Gastrocnemius medialis (tissue), 4 donors: ENCODE measurements around the gene MAPK12.

Source experiments
- POLR2A ChIP-seq, 2 donors: fragments of 450-650 bp; IDR thresholded peaks; one replicate each; pipeline ENCODE4 v1.6.1; 2017; ENCODE audit warnings: antibody characterized with exemption in 2 of 2, mild to moderate bottlenecking in 2 of 2, moderate library complexity in 2 of 2
- TF ChIP-seq, protein P1 (sequence below), 5 experiments: fragments of 450-650 bp in 3 of 5; fragments of 200-600 bp in 2 of 5; sonication (generic) in 2 of 5; IDR thresholded peaks in 4 of 5; conservative IDR thresholded peaks in 1 of 5; 1 replicate in 4 of 5; 2 replicates in 1 of 5; pipeline ENCODE4 v1.5.1; 2016 to 2019; ENCODE audit warnings: antibody characterized with exemption in 5 of 5, mild to moderate bottlenecking in 3 of 5, moderate library complexity in 3 of 5

- TF ChIP-seq, protein P1, sequence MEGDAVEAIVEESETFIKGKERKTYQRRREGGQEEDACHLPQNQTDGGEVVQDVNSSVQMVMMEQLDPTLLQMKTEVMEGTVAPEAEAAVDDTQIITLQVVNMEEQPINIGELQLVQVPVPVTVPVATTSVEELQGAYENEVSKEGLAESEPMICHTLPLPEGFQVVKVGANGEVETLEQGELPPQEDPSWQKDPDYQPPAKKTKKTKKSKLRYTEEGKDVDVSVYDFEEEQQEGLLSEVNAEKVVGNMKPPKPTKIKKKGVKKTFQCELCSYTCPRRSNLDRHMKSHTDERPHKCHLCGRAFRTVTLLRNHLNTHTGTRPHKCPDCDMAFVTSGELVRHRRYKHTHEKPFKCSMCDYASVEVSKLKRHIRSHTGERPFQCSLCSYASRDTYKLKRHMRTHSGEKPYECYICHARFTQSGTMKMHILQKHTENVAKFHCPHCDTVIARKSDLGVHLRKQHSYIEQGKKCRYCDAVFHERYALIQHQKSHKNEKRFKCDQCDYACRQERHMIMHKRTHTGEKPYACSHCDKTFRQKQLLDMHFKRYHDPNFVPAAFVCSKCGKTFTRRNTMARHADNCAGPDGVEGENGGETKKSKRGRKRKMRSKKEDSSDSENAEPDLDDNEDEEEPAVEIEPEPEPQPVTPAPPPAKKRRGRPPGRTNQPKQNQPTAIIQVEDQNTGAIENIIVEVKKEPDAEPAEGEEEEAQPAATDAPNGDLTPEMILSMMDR (IDR thresholded peaks at IDR 0.05 in 4 of 5, conservative IDR thresholded peaks at IDR 0.05 in 1 of 5) = no peak
- no peak for TF ChIP-seq POLR2A (IDR thresholded peaks at IDR 0.05)
Measured at GRCh38 chr22:50285568-50286229, 24.2 kb upstream of the MAPK12 start.
